ENCODE measurements around the gene MLXIP. TPM values are rescaled to one million over a fixed set of nuclear protein-coding genes. Genes with fewer than 3 reads are reported as not detected.

The MLXIP gene
- total and polyA plus RNA-seq, 2 donors (not counting 3 experiments of a cell fraction or from before 2014, with no cell fraction given): 22.0 to 72.5 TPM

- no peaks in the 10 kb centered on the region for H3K9me3 ChIP-seq (replicated peaks; ENCODE audit: control insufficient read depth, insufficient read depth, low read length)
- intact Hi-C loops (cut with micrococcal nuclease) (loop anchor here (5.0 kb wide), 1 partner anchor 207 kb away; the partner anchor contains the start of gene CFAP251), dilution Hi-C loops (cut with MboI; ENCODE audit: extremely low pct_ligation_motif_present, low sequenced_read_pairs) (no loop called here)
- FAIRE-seq (no peak), DNase-seq (ENCODE audit: low read depth, low spot score) (no peak)
- no peak overlapping the region for H3K27ac ChIP-seq (ENCODE audit: insufficient read depth, low read depth, low read length)
- no peaks in the 10 kb centered on the region for H3K9me1 ChIP-seq (replicated peaks; ENCODE audit: control insufficient read depth, extremely low read depth, insufficient read depth, low read length)
- BruUV-seq (replicated peaks): no TSS peak
- H3K79me2 ChIP-seq (ENCODE audit: control insufficient read depth, insufficient read depth, low read length): peaks cover 33% of the 10 kb centered on the region
- H3K27me3 ChIP-seq (ENCODE audit: control insufficient read depth in 2 of 2, insufficient read depth in 2 of 2, low read length in 2 of 2): no peaks in the 10 kb centered on the region
- H4K20me1 ChIP-seq (replicated peaks; ENCODE audit: control insufficient read depth, extremely low read depth, insufficient read depth, low read length): no peaks in the 10 kb centered on the region
- H3K36me3 ChIP-seq (ENCODE audit: control insufficient read depth in 2 of 2, extremely low read depth in 1 of 2, insufficient read depth in 2 of 2, low read length in 2 of 2): peaks cover 0 to 17% of the 10 kb centered on the region in 2 experiments
- ChIA-PET CTCF (interaction anchor here (1.1 to 6.2 kb wide), 13 partner anchors 13 to 208 kb away, joined by 3 to 156 read pairs (median 8); partner anchors contain the start of gene MLXIP), POLR2A (no interaction called here)
- H3K4me3 ChIP-seq (replicated peaks in 1 of 3; ENCODE audit: insufficient read depth in 1 of 3, low read depth in 1 of 3, low read length in 3 of 3): no peak overlapping the region
- TF ChIP-seq EZH2 (IDR thresholded peaks at IDR 0.05; ENCODE audit: borderline replicate concordance, low read depth, low read length, severe bottlenecking): no peak
- no peak for TF ChIP-seq MYC (IDR thresholded peaks at IDR 0.05; ENCODE audit: low read depth, low read length)
- TF ChIP-seq FOS (IDR thresholded peaks at IDR 0.05; ENCODE audit: borderline replicate concordance, insufficient read depth, low read length): no peak
- TF ChIP-seq JUN (IDR thresholded peaks at IDR 0.05; ENCODE audit: borderline replicate concordance, insufficient read depth, insufficient read length, low read depth): no peak
- TF ChIP-seq POLR2AphosphoS5 (IDR thresholded peaks at IDR 0.05; ENCODE audit: insufficient read depth, low read depth, low read length): no peak
- no peak for TF ChIP-seq GATA2 (IDR thresholded peaks at IDR 0.05; ENCODE audit: insufficient read depth, insufficient read length, low read depth, low read length)
- TF ChIP-seq CTCF (IDR thresholded peaks at IDR 0.05; ENCODE audit: extremely low read depth in 1 of 2, insufficient read depth in 1 of 2, low read depth in 1 of 2, low read length in 2 of 2): no peak
- no peak for TF ChIP-seq POLR2A (IDR thresholded peaks at IDR 0.05; ENCODE audit: low read depth, low read length)
- TF ChIP-seq MAX (IDR thresholded peaks at IDR 0.05; ENCODE audit: insufficient read depth, insufficient read length): no peak
- no peak overlapping the region for H3K4me2 ChIP-seq (ENCODE audit: insufficient read depth, low read length)
- no peak overlapping the region for H2AFZ ChIP-seq (ENCODE audit: low read depth, low read length)
- H3K4me1 ChIP-seq (ENCODE audit: control insufficient read depth, extremely low read depth, insufficient read depth, low read length): peaks cover 6% of the 10 kb centered on the region
- H3K9ac ChIP-seq (replicated peaks; ENCODE audit: extremely low read depth, insufficient read depth, low read length): no peak overlapping the region
Measured at GRCh38 chr12:122124370-122124769, 45.8 kb downstream of the MLXIP start.

Measured in endothelial cell of umbilical vein (primary cell).